GM12874 (cell line): ENCODE data around the gene ARNT2.

Experiments used
- CTCF ChIP-seq: IDR thresholded peaks from 2 replicates; pipeline ENCODE4 v1.5.1; 2011; ENCODE audit warnings: low read depth, mild to moderate bottlenecking, control low read depth, low read length, moderate library complexity; ENCODE audit not compliant: insufficient read depth

Gene ARNT2

DNA sequence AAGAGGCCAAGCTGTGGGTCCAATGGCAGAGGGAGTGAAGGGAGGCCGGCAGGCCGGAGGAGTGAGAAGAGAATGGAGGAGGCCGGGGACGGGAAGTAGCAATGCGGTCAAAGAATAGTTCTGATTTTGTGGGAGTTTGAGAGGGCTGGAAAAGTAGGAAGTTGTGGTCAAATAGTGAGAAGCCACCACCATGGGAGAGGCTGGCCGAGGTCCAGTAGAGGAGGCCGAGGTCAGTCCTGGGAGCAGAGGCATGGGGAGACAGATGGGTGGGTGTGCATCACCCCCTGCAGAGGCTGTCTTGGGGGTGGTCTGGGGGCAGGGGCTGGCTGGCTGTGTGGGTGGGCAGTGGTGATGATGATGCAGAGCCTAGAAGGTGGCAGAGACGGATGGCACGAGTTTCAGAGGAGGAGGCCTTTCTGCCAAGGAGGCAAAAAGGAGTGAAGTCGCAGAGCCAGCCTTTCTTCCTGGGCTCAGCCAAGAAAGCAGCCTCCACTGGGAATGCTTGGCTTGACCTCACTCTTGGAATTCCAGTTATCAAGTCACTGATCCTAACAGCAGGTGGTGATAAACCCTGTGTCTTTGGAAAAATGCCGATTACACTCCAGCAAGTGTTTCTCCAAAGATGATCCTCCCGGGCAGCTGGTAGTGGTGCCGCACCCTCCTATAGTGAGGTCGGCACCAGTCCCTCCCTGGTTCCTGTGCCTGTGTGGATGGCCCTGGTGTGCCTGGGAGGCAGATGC lies 57.3 kb downstream of the ARNT2 start:
- no peak for TF ChIP-seq CTCF

DNA sequence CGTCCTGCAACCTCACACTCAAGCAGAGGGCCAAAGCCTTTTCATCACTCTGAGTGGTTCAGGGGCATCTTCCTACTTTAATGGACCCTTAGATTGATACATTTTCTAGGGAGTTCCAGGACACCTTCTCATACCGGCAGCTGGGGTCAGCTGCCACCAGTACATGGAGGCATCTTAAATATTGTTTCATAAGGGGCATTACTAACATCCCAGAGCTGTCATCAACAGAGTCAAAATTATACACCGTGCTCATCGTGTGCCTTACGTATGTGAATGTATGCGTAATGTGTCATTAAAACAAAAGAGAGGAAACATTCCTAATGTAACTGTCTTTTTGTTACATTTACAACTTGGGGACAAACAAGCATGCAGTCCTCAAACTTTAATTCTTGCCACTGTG lies 57.9 kb downstream of the ARNT2 start:
- TF ChIP-seq CTCF, result no peak

GRCh38 chr15:80462836-80463512 lies 58.8 kb downstream of the ARNT2 start:
- no peak for TF ChIP-seq CTCF

GRCh38 chr15:80464951-80465625 lies 60.9 kb downstream of the ARNT2 start:
- TF ChIP-seq CTCF, result no peak

DNA sequence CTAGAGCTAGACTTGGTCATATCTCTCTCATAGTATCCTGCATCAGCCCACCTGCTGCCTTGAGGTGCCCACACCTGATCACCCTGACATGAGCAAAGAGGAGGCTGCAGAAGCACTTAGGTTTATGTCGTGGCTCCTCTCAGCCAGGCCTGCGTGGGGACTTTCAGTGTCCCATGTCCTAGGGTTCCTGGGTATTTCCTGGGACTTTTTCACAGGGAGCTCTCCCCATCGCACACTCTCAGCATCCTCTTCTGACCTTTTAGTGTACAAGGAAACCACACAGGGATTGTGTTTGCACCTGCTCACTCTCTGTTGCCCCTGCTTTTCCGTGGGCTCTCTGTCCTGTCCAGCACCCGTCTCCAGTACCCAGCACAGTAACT lies 61.4 kb downstream of the ARNT2 start:
- TF ChIP-seq CTCF, result no peak

DNA sequence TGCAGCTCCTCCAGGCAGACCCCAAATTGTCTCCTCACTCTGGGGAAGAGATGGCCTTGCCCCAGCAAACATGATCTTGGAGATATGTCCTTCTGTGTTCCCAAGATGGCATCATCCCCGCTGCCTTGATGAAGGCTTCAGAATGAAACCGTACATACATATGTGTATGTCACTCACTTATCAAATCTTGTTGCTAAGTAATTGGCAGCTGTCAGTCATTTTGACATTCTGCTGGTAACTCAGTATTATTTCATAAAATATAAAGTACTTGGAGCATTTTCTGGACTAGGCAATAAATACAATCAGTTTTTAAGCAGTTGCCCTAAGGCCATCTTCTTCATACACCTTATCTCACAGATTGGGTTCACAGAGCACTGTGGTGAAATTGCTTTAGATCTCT lies 62.4 kb downstream of the ARNT2 start:
- no peak for TF ChIP-seq CTCF

- no peak for TF ChIP-seq CTCF
Measured at GRCh38 chr15:80467311-80467714, 63.1 kb downstream of the ARNT2 start.
